WTC11 (cell line): ENCODE results near the gene MXD3. TPM values are rescaled to one million over a fixed set of nuclear protein-coding genes. Genes with fewer than 3 reads are reported as not detected.

ENCODE experiments used
- ATAC-seq: fragments of 200-7000 bp; cut with Tn5 transposase; 2 replicates; pipeline ENCODE4 v1.10.0; 2021; ENCODE audit warnings: mild to moderate bottlenecking, moderate library complexity
- CTCF ChIA-PET: fragments of 300-600 bp; sonication (Branson Sonifier 250); formaldehyde crosslinking; loops from one replicate; lab custom pipeline; 2021; ENCODE audit warnings: antibody characterized with exemption; lab: Charles Lee
- POLR2A ChIA-PET: fragments of 350-600 bp; sonication (Branson Sonifier 250); formaldehyde crosslinking; loops from one replicate; lab custom pipeline; 2021; ENCODE audit warnings: antibody characterized with exemption; lab: Charles Lee
- DNase-seq: peaks from one replicate; pipeline ENCODE4 v3.0.0; 2021; ENCODE audit warnings: low spot score
- H3K27ac Mint-ChIP-seq: 2 replicates; pipeline ENCODE4 v1.8.0; 2021; ENCODE audit warnings: mixed read lengths
- H3K27me3 Mint-ChIP-seq: 2 replicates; pipeline ENCODE4 v1.8.0; 2021; ENCODE audit warnings: low read depth, mild to moderate bottlenecking, moderate library complexity, mixed read lengths
- H3K36me3 Mint-ChIP-seq: 2 replicates; pipeline ENCODE4 v1.8.0; 2021; ENCODE audit warnings: mixed read lengths
- H3K4me1 Mint-ChIP-seq: 2 replicates; pipeline ENCODE4 v1.8.0; 2022; ENCODE audit warnings: mixed read lengths
- H3K4me3 Mint-ChIP-seq: 2 replicates; pipeline ENCODE4 v1.8.0; 2021; ENCODE audit warnings: mild to moderate bottlenecking, moderate library complexity, mixed read lengths
- H3K9me3 Mint-ChIP-seq: 2 replicates; pipeline ENCODE4 v1.8.0; 2021; ENCODE audit warnings: mixed read lengths
- GABPB1 ChIP-seq: sonication (generic); formaldehyde crosslinking; IDR thresholded peaks from 2 replicates; pipeline ENCODE4 v1.8.1; 2023; ENCODE audit warnings: mild to moderate bottlenecking, missing genetic modification reagents
- IRF2 ChIP-seq: sonication (generic); formaldehyde crosslinking; IDR thresholded peaks from 2 replicates; pipeline ENCODE4 v1.8.0; 2022; ENCODE audit warnings: low read depth, missing genetic modification reagents, borderline replicate concordance
- NFYB ChIP-seq: sonication (generic); formaldehyde crosslinking; conservative IDR thresholded peaks from 2 replicates; pipeline ENCODE4 v1.8.0; 2022; ENCODE audit warnings: low read depth, missing genetic modification reagents
- RORB ChIP-seq: fragments of 250-450 bp; sonication (Bioruptor Pico); IDR thresholded peaks from 2 replicates; pipeline ENCODE4 v1.9.0; 2021; ENCODE audit warnings: mild to moderate bottlenecking
- SP1 ChIP-seq: sonication (generic); formaldehyde crosslinking; conservative IDR thresholded peaks from 2 replicates; pipeline ENCODE4 v1.8.1; 2022; ENCODE audit warnings: missing genetic modification reagents
- ZNF219 ChIP-seq: sonication (generic); formaldehyde crosslinking; IDR thresholded peaks from 2 replicates; pipeline ENCODE4 v1.8.0; 2023; ENCODE audit warnings: missing genetic modification reagents, mild to moderate bottlenecking, borderline replicate concordance
- ZNF263 ChIP-seq: sonication (generic); formaldehyde crosslinking; IDR thresholded peaks from 2 replicates; pipeline ENCODE4 v1.8.1; 2022; ENCODE audit warnings: low read depth, mild to moderate bottlenecking, moderate library complexity, missing genetic modification reagents
- total RNA-seq: library from RNA; stranded (reverse); gene quantifications from 3 replicates; pipeline ENCODE4 v1.2.3, GENCODE V29; 2021
- TF ChIP-seq, protein P1 (sequence below): sonication (generic); formaldehyde crosslinking; IDR thresholded peaks from 2 replicates; pipeline ENCODE4 v1.8.0; 2023; ENCODE audit warnings: missing genetic modification reagents, mild to moderate bottlenecking, borderline replicate concordance
- TF ChIP-seq, protein P2 (sequence below): sonication (generic); formaldehyde crosslinking; IDR thresholded peaks from 2 replicates; pipeline ENCODE4 v1.8.0; 2022; ENCODE audit warnings: mild to moderate bottlenecking, missing genetic modification reagents
- TF ChIP-seq, protein P3 (sequence below): sonication (generic); formaldehyde crosslinking; IDR thresholded peaks from 2 replicates; pipeline ENCODE4 v1.8.1; 2022; ENCODE audit warnings: mild to moderate bottlenecking, missing genetic modification reagents, moderate library complexity, borderline replicate concordance
- TF ChIP-seq, protein P4 (sequence below): fragments of 250-450 bp; sonication (Bioruptor Pico); IDR thresholded peaks from 2 replicates; pipeline ENCODE4 v1.9.0; 2021; ENCODE audit warnings: mild to moderate bottlenecking, borderline replicate concordance
- TF ChIP-seq, protein P5 (sequence below): sonication (generic); formaldehyde crosslinking; IDR thresholded peaks from 2 replicates; pipeline ENCODE4 v1.8.1; 2023; ENCODE audit warnings: mild to moderate bottlenecking, missing genetic modification reagents, moderate library complexity
- TF ChIP-seq, protein P6 (sequence below): sonication (generic); formaldehyde crosslinking; IDR thresholded peaks from 2 replicates; pipeline ENCODE4 v1.8.1; 2023; ENCODE audit warnings: mild to moderate bottlenecking, missing genetic modification reagents, borderline replicate concordance

Gene MXD3
- total RNA-seq, 1 experiment from 2014 or later, result 25.7 TPM

DNA sequence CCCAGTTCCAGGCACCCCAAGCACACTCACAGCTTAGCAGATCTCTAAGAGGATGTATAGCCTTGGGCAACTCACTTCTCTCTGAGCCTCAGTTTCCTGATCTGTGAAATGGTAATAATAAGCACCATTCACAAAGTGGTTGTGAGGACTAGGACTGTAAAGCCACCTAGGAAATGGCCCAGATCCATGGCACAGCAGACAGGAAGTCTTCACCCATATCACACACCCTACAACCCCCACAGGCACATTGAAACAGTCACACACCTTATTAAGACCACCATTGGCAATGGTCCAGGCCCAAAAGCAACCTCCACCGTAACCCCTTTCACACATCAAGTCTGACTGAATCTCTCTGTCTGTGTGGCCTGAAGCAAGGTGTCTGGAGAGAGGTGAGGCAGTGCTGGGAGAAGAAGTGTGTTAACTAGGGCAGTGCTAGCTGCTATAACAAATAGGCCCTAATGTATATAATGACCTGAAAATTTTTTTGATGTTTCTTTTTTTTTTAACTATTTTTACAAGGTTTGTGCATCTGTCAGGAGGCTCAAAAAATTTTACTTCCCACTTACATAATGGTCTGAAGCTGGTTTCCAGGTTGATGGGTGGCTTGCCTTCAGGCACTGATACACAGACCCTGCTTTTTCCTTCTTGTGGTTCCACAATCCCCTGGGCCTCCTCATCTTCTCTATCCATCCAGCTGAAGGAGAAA lies 43.6 kb upstream of the MXD3 start:
- POLR2A ChIA-PET, result no interaction called here
- peaks cover 14% of the 10 kb centered on the region for H3K9me3 Mint-ChIP-seq
- no peak overlapping the region for H3K27ac Mint-ChIP-seq
- CTCF ChIA-PET, result interaction anchor here (0.9 to 1.4 kb wide), 4 partner anchors 15 to 269 kb away, joined by 3 to 6 read pairs (median 4); no protein-coding TSS in a partner anchor
- H3K27me3 Mint-ChIP-seq, result peaks cover 28% of the 10 kb centered on the region
- no peaks in the 10 kb centered on the region for H3K36me3 Mint-ChIP-seq
- TF ChIP-seq ZNF263 (CRISPR knock-in tag), result no peak
- TF ChIP-seq, protein P1, sequence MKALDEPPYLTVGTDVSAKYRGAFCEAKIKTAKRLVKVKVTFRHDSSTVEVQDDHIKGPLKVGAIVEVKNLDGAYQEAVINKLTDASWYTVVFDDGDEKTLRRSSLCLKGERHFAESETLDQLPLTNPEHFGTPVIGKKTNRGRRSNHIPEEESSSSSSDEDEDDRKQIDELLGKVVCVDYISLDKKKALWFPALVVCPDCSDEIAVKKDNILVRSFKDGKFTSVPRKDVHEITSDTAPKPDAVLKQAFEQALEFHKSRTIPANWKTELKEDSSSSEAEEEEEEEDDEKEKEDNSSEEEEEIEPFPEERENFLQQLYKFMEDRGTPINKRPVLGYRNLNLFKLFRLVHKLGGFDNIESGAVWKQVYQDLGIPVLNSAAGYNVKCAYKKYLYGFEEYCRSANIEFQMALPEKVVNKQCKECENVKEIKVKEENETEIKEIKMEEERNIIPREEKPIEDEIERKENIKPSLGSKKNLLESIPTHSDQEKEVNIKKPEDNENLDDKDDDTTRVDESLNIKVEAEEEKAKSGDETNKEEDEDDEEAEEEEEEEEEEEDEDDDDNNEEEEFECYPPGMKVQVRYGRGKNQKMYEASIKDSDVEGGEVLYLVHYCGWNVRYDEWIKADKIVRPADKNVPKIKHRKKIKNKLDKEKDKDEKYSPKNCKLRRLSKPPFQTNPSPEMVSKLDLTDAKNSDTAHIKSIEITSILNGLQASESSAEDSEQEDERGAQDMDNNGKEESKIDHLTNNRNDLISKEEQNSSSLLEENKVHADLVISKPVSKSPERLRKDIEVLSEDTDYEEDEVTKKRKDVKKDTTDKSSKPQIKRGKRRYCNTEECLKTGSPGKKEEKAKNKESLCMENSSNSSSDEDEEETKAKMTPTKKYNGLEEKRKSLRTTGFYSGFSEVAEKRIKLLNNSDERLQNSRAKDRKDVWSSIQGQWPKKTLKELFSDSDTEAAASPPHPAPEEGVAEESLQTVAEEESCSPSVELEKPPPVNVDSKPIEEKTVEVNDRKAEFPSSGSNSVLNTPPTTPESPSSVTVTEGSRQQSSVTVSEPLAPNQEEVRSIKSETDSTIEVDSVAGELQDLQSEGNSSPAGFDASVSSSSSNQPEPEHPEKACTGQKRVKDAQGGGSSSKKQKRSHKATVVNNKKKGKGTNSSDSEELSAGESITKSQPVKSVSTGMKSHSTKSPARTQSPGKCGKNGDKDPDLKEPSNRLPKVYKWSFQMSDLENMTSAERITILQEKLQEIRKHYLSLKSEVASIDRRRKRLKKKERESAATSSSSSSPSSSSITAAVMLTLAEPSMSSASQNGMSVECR (CRISPR knock-in tag), result no peak
- TF ChIP-seq ZNF219 (CRISPR knock-in tag), result no peak
- no peak for TF ChIP-seq NFYB (CRISPR knock-in tag)
- no peak for ATAC-seq
- H3K4me1 Mint-ChIP-seq, result peaks cover 10% of the 10 kb centered on the region
- no peak for DNase-seq
- no peak overlapping the region for H3K4me3 Mint-ChIP-seq

DNA sequence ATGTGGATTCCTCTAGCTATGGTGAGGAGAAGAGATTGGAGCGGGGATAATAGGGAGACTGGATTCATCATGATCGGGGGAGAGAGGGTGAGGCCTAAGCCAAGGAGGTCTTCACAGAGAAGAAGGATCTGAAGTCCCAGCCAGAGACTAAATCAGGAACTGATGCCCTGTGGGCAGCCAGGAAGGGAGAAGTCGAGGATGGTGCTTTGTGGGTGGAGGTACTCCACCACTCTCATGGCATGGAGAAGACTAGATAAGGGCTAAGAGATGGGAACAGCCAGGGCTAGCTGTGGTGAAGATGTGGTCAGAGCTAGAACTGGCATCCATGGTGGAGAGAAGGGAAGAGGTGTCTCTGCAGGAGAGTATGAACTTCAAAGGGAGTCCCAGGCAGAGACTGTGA lies 43.0 kb upstream of the MXD3 start:
- POLR2A ChIA-PET, result no interaction called here
- Mint-ChIP-seq H3K27ac (no peak overlapping the region), H3K36me3 (peaks cover 3% of the 10 kb centered on the region), H3K4me3 (no peak overlapping the region), H3K9me3 (peaks cover 14% of the 10 kb centered on the region), H3K27me3 (peaks cover 28% of the 10 kb centered on the region), H3K4me1 (peaks cover 16% of the 10 kb centered on the region)
- CTCF ChIA-PET, result interaction anchor here (0.8 to 4.7 kb wide), 3 partner anchors 36 to 45 kb away, joined by 3 to 25 read pairs (median 3); no protein-coding TSS in a partner anchor
- DNase-seq (no peak), ATAC-seq (no peak)
- no peak for TF ChIP-seq IRF2 (CRISPR knock-in tag)
- TF ChIP-seq, protein P2, sequence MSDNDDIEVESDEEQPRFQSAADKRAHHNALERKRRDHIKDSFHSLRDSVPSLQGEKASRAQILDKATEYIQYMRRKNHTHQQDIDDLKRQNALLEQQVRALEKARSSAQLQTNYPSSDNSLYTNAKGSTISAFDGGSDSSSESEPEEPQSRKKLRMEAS, result no peak
- TF ChIP-seq, protein P3, sequence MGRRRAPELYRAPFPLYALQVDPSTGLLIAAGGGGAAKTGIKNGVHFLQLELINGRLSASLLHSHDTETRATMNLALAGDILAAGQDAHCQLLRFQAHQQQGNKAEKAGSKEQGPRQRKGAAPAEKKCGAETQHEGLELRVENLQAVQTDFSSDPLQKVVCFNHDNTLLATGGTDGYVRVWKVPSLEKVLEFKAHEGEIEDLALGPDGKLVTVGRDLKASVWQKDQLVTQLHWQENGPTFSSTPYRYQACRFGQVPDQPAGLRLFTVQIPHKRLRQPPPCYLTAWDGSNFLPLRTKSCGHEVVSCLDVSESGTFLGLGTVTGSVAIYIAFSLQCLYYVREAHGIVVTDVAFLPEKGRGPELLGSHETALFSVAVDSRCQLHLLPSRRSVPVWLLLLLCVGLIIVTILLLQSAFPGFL (CRISPR knock-in tag), result no peak
- TF ChIP-seq, protein P4, sequence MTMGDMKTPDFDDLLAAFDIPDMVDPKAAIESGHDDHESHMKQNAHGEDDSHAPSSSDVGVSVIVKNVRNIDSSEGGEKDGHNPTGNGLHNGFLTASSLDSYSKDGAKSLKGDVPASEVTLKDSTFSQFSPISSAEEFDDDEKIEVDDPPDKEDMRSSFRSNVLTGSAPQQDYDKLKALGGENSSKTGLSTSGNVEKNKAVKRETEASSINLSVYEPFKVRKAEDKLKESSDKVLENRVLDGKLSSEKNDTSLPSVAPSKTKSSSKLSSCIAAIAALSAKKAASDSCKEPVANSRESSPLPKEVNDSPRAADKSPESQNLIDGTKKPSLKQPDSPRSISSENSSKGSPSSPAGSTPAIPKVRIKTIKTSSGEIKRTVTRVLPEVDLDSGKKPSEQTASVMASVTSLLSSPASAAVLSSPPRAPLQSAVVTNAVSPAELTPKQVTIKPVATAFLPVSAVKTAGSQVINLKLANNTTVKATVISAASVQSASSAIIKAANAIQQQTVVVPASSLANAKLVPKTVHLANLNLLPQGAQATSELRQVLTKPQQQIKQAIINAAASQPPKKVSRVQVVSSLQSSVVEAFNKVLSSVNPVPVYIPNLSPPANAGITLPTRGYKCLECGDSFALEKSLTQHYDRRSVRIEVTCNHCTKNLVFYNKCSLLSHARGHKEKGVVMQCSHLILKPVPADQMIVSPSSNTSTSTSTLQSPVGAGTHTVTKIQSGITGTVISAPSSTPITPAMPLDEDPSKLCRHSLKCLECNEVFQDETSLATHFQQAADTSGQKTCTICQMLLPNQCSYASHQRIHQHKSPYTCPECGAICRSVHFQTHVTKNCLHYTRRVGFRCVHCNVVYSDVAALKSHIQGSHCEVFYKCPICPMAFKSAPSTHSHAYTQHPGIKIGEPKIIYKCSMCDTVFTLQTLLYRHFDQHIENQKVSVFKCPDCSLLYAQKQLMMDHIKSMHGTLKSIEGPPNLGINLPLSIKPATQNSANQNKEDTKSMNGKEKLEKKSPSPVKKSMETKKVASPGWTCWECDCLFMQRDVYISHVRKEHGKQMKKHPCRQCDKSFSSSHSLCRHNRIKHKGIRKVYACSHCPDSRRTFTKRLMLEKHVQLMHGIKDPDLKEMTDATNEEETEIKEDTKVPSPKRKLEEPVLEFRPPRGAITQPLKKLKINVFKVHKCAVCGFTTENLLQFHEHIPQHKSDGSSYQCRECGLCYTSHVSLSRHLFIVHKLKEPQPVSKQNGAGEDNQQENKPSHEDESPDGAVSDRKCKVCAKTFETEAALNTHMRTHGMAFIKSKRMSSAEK (CRISPR knock-in tag), result no peak

DNA sequence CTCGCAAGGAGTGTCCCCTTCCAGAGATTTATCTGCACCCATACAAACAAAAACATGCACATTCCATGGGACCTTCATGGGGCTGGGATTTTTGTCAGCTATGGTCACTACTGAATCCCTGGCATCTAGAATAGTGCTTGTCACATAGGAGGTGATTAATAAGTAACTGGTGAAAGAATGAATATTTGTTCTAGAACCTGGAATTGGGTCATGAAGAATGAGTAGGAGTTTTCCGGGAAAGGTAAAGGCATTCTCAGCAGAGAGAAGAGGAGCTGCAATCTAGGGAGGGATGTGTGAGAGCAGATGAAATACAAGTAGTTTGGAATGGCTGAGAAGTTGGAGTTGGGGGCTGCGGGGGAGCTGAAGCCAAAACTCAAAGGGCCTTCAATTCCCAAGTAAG lies 42.6 kb upstream of the MXD3 start:
- H3K4me1 Mint-ChIP-seq, result peaks cover 21% of the 10 kb centered on the region
- no peak overlapping the region for H3K4me3 Mint-ChIP-seq
- no peak for ATAC-seq
- peaks cover 6% of the 10 kb centered on the region for H3K36me3 Mint-ChIP-seq
- POLR2A ChIA-PET, result no interaction called here
- no peak overlapping the region for H3K27ac Mint-ChIP-seq
- no peak for DNase-seq
- peaks cover 28% of the 10 kb centered on the region for H3K27me3 Mint-ChIP-seq
- peaks cover 14% of the 10 kb centered on the region for H3K9me3 Mint-ChIP-seq
- CTCF ChIA-PET, result interaction anchor here (0.8 to 4.7 kb wide), 3 partner anchors 36 to 44 kb away, joined by 3 to 25 read pairs (median 3); no protein-coding TSS in a partner anchor
- TF ChIP-seq, protein P5, sequence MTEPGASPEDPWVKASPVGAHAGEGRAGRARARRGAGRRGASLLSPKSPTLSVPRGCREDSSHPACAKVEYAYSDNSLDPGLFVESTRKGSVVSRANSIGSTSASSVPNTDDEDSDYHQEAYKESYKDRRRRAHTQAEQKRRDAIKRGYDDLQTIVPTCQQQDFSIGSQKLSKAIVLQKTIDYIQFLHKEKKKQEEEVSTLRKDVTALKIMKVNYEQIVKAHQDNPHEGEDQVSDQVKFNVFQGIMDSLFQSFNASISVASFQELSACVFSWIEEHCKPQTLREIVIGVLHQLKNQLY, result no peak
- TF ChIP-seq RORB (CRISPR knock-in tag), result no peak
- TF ChIP-seq SP1 (CRISPR knock-in tag), result no peak
- TF ChIP-seq, protein P6, sequence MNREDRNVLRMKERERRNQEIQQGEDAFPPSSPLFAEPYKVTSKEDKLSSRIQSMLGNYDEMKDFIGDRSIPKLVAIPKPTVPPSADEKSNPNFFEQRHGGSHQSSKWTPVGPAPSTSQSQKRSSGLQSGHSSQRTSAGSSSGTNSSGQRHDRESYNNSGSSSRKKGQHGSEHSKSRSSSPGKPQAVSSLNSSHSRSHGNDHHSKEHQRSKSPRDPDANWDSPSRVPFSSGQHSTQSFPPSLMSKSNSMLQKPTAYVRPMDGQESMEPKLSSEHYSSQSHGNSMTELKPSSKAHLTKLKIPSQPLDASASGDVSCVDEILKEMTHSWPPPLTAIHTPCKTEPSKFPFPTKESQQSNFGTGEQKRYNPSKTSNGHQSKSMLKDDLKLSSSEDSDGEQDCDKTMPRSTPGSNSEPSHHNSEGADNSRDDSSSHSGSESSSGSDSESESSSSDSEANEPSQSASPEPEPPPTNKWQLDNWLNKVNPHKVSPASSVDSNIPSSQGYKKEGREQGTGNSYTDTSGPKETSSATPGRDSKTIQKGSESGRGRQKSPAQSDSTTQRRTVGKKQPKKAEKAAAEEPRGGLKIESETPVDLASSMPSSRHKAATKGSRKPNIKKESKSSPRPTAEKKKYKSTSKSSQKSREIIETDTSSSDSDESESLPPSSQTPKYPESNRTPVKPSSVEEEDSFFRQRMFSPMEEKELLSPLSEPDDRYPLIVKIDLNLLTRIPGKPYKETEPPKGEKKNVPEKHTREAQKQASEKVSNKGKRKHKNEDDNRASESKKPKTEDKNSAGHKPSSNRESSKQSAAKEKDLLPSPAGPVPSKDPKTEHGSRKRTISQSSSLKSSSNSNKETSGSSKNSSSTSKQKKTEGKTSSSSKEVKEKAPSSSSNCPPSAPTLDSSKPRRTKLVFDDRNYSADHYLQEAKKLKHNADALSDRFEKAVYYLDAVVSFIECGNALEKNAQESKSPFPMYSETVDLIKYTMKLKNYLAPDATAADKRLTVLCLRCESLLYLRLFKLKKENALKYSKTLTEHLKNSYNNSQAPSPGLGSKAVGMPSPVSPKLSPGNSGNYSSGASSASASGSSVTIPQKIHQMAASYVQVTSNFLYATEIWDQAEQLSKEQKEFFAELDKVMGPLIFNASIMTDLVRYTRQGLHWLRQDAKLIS (CRISPR knock-in tag), result no peak
- TF ChIP-seq, protein P2, result no peak
- TF ChIP-seq GABPB1 (CRISPR knock-in tag), result 0 out of 2 replicates have a peak, but pooled peaks have one; percentile 11
